Uterus (tissue), 2 donors: Measurements from ENCODE around the gene GDF10.

Source experiments
- CTCF ChIP-seq, 4 experiments: fragments of 200-600 bp in 2 of 4; fragments of 450-650 bp in 2 of 4; sonication (generic) in 2 of 4; IDR thresholded peaks; one replicate each; pipeline ENCODE4 v1.5.1; 2016 to 2019; ENCODE audit warnings: antibody characterized with exemption in 4 of 4, mild to moderate bottlenecking in 2 of 4, moderate library complexity in 1 of 4
- POLR2A ChIP-seq, 2 donors: fragments of 450-650 bp; IDR thresholded peaks; one replicate each; pipeline ENCODE4 v1.6.1; 2016; ENCODE audit warnings: antibody characterized with exemption in 2 of 2, mild to moderate bottlenecking in 1 of 2, moderate library complexity in 1 of 2

GRCh38 chr10:47282657-47283018 is 17.4 kb upstream of the GDF10 start:
- TF ChIP-seq CTCF (IDR thresholded peaks at IDR 0.05) (no peak), POLR2A (IDR thresholded peaks at IDR 0.05) (no peak)
